Heart left ventricle (tissue), 13 donors: Measurements from ENCODE around the gene RUNX1.

Experiments used
- POLR2A ChIP-seq, 2 donors: fragments of 450-650 bp; IDR thresholded peaks; one replicate each; pipeline ENCODE4 v1.6.1; 2017; ENCODE audit warnings: antibody characterized with exemption in 2 of 2, mild to moderate bottlenecking in 2 of 2, moderate library complexity in 2 of 2
- TF ChIP-seq, protein P1 (sequence below), 12 donors: fragments of 200-600 bp; sonication (generic) in 4 of 12; IDR thresholded peaks; one replicate each; pipeline versions ENCODE4 v1.5.0 to v1.8.0; 2018 to 2022; ENCODE audit warnings: antibody characterized with exemption in 12 of 12, mild to moderate bottlenecking in 5 of 12
- donor health status: ischemic (EF 13 %, LVEDD 7.1; RV severe dilation, severe dysfunction).
- donor health status: DM: no; HTN: yes; CAD: no.
- donor health status: DM: no; HTN: no; CAD: no.
- donor health status: ischemic (EF 25% LVEDD 6.9; RV normal size, moderate dysfunction).
- donor health status: ischemic (EF 25% LVEDD 5.7; RV mildly dilated, moderate dysfunction).
- donor health status: ischemic (EF 35%, LVEDD 5.7; RV mildly dilated, moderate dysfunction).
- donor health status: nonischemic (EF 11% LVEDD 7.7; RV severe dilation, severe dysfunction).
- donor health status: DM: yes; HTN: yes; CAD: no.
- donor health status: PGD.
- donor health status: ischemic (EF 29% LVEDD 5.4; RV normal size, mild dysfunction).
- donor health status: nonischemic (EF 23%, LVEDD 6.1; RV moderate dilation, normal function).

DNA sequence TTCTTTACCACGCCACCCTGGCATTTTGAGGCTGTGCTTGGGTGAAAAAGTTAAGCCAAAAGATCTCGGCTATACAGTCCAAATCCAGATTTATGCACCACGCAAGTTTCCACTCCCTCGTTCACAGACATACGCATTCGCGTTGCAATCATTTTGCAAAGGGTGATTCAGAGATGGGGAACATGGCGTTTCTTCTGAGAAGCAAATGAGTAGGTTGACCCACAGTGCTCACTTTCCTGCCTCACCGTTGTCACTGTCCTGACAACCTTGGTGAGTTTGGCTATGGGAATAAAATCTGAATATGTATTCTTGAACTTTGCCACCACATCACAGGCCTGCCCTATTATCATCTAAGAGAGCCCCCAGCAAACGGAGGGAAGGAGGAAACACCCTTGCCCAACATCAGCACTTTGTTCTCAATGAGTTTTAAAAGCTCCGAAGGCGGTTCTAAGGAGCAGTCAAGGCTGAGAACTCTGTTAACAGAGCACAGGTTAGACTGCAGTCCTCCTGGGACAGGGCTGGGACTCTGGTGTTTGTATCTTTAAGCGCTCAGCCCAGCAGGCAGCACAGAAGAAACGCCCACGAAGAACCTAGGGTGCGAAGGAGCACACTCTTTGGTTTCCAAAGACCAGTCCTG lies 86.4 kb downstream of the RUNX1 start:
- no peak for TF ChIP-seq POLR2A (IDR thresholded peaks at IDR 0.05)
- TF ChIP-seq, protein P1, sequence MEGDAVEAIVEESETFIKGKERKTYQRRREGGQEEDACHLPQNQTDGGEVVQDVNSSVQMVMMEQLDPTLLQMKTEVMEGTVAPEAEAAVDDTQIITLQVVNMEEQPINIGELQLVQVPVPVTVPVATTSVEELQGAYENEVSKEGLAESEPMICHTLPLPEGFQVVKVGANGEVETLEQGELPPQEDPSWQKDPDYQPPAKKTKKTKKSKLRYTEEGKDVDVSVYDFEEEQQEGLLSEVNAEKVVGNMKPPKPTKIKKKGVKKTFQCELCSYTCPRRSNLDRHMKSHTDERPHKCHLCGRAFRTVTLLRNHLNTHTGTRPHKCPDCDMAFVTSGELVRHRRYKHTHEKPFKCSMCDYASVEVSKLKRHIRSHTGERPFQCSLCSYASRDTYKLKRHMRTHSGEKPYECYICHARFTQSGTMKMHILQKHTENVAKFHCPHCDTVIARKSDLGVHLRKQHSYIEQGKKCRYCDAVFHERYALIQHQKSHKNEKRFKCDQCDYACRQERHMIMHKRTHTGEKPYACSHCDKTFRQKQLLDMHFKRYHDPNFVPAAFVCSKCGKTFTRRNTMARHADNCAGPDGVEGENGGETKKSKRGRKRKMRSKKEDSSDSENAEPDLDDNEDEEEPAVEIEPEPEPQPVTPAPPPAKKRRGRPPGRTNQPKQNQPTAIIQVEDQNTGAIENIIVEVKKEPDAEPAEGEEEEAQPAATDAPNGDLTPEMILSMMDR (IDR thresholded peaks at IDR 0.05): no peak
